ENCODE results near the gene POLN.

POLN gene

GRCh38 chr4:2269618-2270163 is 27.8 kb upstream of the POLN start:
- Histone ChIP-seq H3K36me3 (no peaks in the 10 kb centered on the region), H3K27ac (no peak overlapping the region), H3K27me3 (ENCODE audit: insufficient read depth, low read depth, severe bottlenecking) (no peaks in the 10 kb centered on the region), H3K4me3 (ENCODE audit: low read depth, low read length) (no peak overlapping the region), H3K9me3 (ENCODE audit: severe bottlenecking) (no peaks in the 10 kb centered on the region)
- TF ChIP-seq CTCF (IDR thresholded peaks at IDR 0.05; ENCODE audit: low read depth, low read length), result no peak
- DNase-seq, result no peak

GRCh38 chr4:2269206-2269531 is 27.2 kb upstream of the POLN start:
- Histone ChIP-seq H3K4me3 (ENCODE audit: low read depth, low read length) (no peak overlapping the region), H3K9me3 (ENCODE audit: severe bottlenecking) (no peaks in the 10 kb centered on the region), H3K27ac (no peak overlapping the region), H3K27me3 (ENCODE audit: insufficient read depth, low read depth, severe bottlenecking) (no peaks in the 10 kb centered on the region), H3K36me3 (no peaks in the 10 kb centered on the region)
- TF ChIP-seq CTCF (IDR thresholded peaks at IDR 0.05; ENCODE audit: low read depth, low read length), result no peak
- no peak for DNase-seq

GRCh38 chr4:2268357-2269205 is 26.7 kb upstream of the POLN start:
- no peak for DNase-seq
- no peak for TF ChIP-seq CTCF (IDR thresholded peaks at IDR 0.05; ENCODE audit: low read depth, low read length)
- no peak overlapping the region for H3K27ac ChIP-seq
- H3K9me3 ChIP-seq (ENCODE audit: severe bottlenecking), result no peaks in the 10 kb centered on the region
- no peak overlapping the region for H3K4me3 ChIP-seq (ENCODE audit: low read depth, low read length)
- H3K27me3 ChIP-seq (ENCODE audit: insufficient read depth, low read depth, severe bottlenecking), result no peaks in the 10 kb centered on the region
- no peaks in the 10 kb centered on the region for H3K36me3 ChIP-seq

GRCh38 chr4:2267841-2268240 is 25.9 kb upstream of the POLN start:
- no peak overlapping the region for H3K27ac ChIP-seq
- no peak overlapping the region for H3K4me3 ChIP-seq (ENCODE audit: low read depth, low read length)
- DNase-seq, result no peak
- H3K9me3 ChIP-seq (ENCODE audit: severe bottlenecking), result no peaks in the 10 kb centered on the region
- no peaks in the 10 kb centered on the region for H3K36me3 ChIP-seq
- no peak for TF ChIP-seq CTCF (IDR thresholded peaks at IDR 0.05; ENCODE audit: low read depth, low read length)
- H3K27me3 ChIP-seq (ENCODE audit: insufficient read depth, low read depth, severe bottlenecking), result no peaks in the 10 kb centered on the region

GRCh38 chr4:2267320-2267811 is 25.4 kb upstream of the POLN start:
- Histone ChIP-seq H3K36me3 (no peaks in the 10 kb centered on the region), H3K27me3 (ENCODE audit: insufficient read depth, low read depth, severe bottlenecking) (no peaks in the 10 kb centered on the region), H3K27ac (no peak overlapping the region), H3K4me3 (ENCODE audit: low read depth, low read length) (no peak overlapping the region), H3K9me3 (ENCODE audit: severe bottlenecking) (no peaks in the 10 kb centered on the region)
- no peak for TF ChIP-seq CTCF (IDR thresholded peaks at IDR 0.05; ENCODE audit: low read depth, low read length)
- DNase-seq, result no peak
